Endothelial cell of umbilical vein (primary cell): ENCODE measurements around the gene FURIN. TPM values are rescaled to one million over a fixed set of nuclear protein-coding genes. Genes with fewer than 3 reads are reported as not detected.

Experiments used
- BruUV-seq: library from RNA; stranded (reverse); fragments of 400-500 nt; replicated peaks from 2 replicates; lab custom pipeline; 2021; lab: Mats Ljungman, UMichigan
- CTCF ChIA-PET: fragments of 300-600, 350-600 bp; sonication (Branson Sonifier 250); formaldehyde crosslinking; loops from one replicate; lab custom pipeline; 2021; ENCODE audit warnings: antibody characterized with exemption, inconsistent platforms; lab: Charles Lee
- POLR2A ChIA-PET: fragments of 300-600, 350-600 bp; sonication (Branson Sonifier 250); formaldehyde crosslinking; loops from one replicate; lab custom pipeline; 2021; ENCODE audit warnings: antibody characterized with exemption, inconsistent platforms; lab: Charles Lee
- DNase-seq: peaks from one replicate; pipeline ENCODE4 v3.0.0-alpha.2; 2011; ENCODE audit warnings: low read depth, low spot score
- FAIRE-seq: peaks from 2 replicates; lab custom pipeline; 2011; peaks lifted over from hg19 to GRCh38; lab: Jason Lieb, UNC
- H2AFZ ChIP-seq: 2 replicates; pipeline ENCODE4 v1.6.0; 2012; ENCODE audit warnings: low read depth, low read length, control low read depth, inconsistent platforms
- H3K27ac ChIP-seq: 2 replicates; pipeline ENCODE4 v1.5.1; 2011; ENCODE audit warnings: low read depth, mild to moderate bottlenecking, control low read depth, low read length, moderate library complexity; ENCODE audit not compliant: insufficient read depth
- H3K27me3 ChIP-seq, 2 experiments: 2 replicates each; pipeline versions ENCODE4 v1.6.0 to v1.6.1; 2011; ENCODE audit warnings: low read length in 2 of 2, mixed read lengths in 1 of 2; ENCODE audit not compliant: control insufficient read depth in 2 of 2, insufficient read depth in 2 of 2
- H3K36me3 ChIP-seq, 2 experiments: 2 replicates in 1 of 2; 3 replicates in 1 of 2; pipeline ENCODE4 v1.5.1; 2011; ENCODE audit warnings: low read length in 2 of 2, mild to moderate bottlenecking in 1 of 2, moderate library complexity in 1 of 2; ENCODE audit not compliant: control insufficient read depth in 2 of 2, insufficient read depth in 2 of 2; ENCODE audit errors: extremely low read depth in 1 of 2
- H3K4me1 ChIP-seq: 3 replicates; pipeline ENCODE4 v1.5.1; 2011; ENCODE audit warnings: mild to moderate bottlenecking, low read length; ENCODE audit not compliant: control insufficient read depth, insufficient read depth; ENCODE audit errors: extremely low read depth
- H3K4me2 ChIP-seq: 2 replicates; pipeline ENCODE4 v1.6.1; 2011; ENCODE audit warnings: low read length, control low read depth, mixed read lengths; ENCODE audit not compliant: insufficient read depth
- H3K4me3 ChIP-seq, 3 experiments: fragments of 200-600 bp in 1 of 3; sonication (generic), shearing (Covaris generic) in 1 of 3; replicated peaks in 1 of 3; 2 replicates each; pipeline ENCODE4 v1.5.1; 2011 to 2016; ENCODE audit warnings: control low read depth in 3 of 3, low read length in 3 of 3, mild to moderate bottlenecking in 2 of 3, inconsistent platforms in 1 of 3, low read depth in 1 of 3, moderate library complexity in 1 of 3; ENCODE audit not compliant: insufficient read depth in 1 of 3
- H3K79me2 ChIP-seq: 2 replicates; pipeline ENCODE4 v1.6.0; 2012; ENCODE audit warnings: low read length, inconsistent platforms; ENCODE audit not compliant: control insufficient read depth, insufficient read depth
- H3K9ac ChIP-seq: replicated peaks from 2 replicates; pipeline ENCODE3; 2011; ENCODE audit warnings: low read length, control low read depth; ENCODE audit not compliant: insufficient read depth; ENCODE audit errors: extremely low read depth
- H3K9me1 ChIP-seq: replicated peaks from 3 replicates; pipeline ENCODE4 v1.6.0; 2011; ENCODE audit warnings: mild to moderate bottlenecking, low read length; ENCODE audit not compliant: control insufficient read depth, insufficient read depth; ENCODE audit errors: extremely low read depth
- H3K9me3 ChIP-seq: replicated peaks from 2 replicates; pipeline ENCODE4 v1.5.1; 2012; ENCODE audit warnings: low read length, inconsistent platforms; ENCODE audit not compliant: control insufficient read depth, insufficient read depth
- H4K20me1 ChIP-seq: replicated peaks from 2 replicates; pipeline ENCODE3; 2011; ENCODE audit warnings: mild to moderate bottlenecking, low read length; ENCODE audit not compliant: control insufficient read depth, insufficient read depth; ENCODE audit errors: extremely low read depth
- CTCF ChIP-seq, 2 donors: IDR thresholded peaks; 1 replicate in 1 of 2; 2 replicates in 1 of 2; pipeline ENCODE4 v1.5.1; 2011; ENCODE audit warnings: low read length in 2 of 2, mild to moderate bottlenecking in 2 of 2, moderate library complexity in 2 of 2, control low read depth in 1 of 2, inconsistent platforms in 1 of 2, low read depth in 1 of 2; ENCODE audit not compliant: insufficient read depth in 1 of 2; ENCODE audit errors: extremely low read depth in 1 of 2
- EZH2 ChIP-seq: IDR thresholded peaks from 2 replicates; pipeline ENCODE4 v1.6.1; 2012; ENCODE audit warnings: borderline replicate concordance, low read depth, mild to moderate bottlenecking, moderate library complexity, low read length, inconsistent platforms; ENCODE audit not compliant: severe bottlenecking
- FOS ChIP-seq: IDR thresholded peaks from 2 replicates; pipeline ENCODE4 v1.6.1; 2011; ENCODE audit warnings: mild to moderate bottlenecking, low read length, moderate library complexity, borderline replicate concordance; ENCODE audit not compliant: insufficient read depth
- GATA2 ChIP-seq: IDR thresholded peaks from 2 replicates; pipeline ENCODE4 v1.7.0; 2011; ENCODE audit warnings: low read depth, mild to moderate bottlenecking, moderate library complexity, mixed read lengths, low read length; ENCODE audit not compliant: insufficient read length, insufficient read depth
- JUN ChIP-seq: IDR thresholded peaks from 2 replicates; pipeline ENCODE4 v1.6.1; 2011; ENCODE audit warnings: borderline replicate concordance, low read depth; ENCODE audit not compliant: insufficient read length, insufficient read depth
- MAX ChIP-seq: IDR thresholded peaks from 2 replicates; pipeline ENCODE4 v1.6.1; 2011; ENCODE audit not compliant: insufficient read depth, insufficient read length
- MYC ChIP-seq: IDR thresholded peaks from one replicate; pipeline ENCODE4 v1.6.1; 2011; ENCODE audit warnings: mild to moderate bottlenecking, low read depth, low read length
- POLR2A ChIP-seq: IDR thresholded peaks from 2 replicates; pipeline ENCODE4 v1.6.1; 2012; ENCODE audit warnings: low read depth, mild to moderate bottlenecking, control low read depth, low read length
- POLR2AphosphoS5 ChIP-seq: IDR thresholded peaks from 2 replicates; pipeline ENCODE4 v1.6.1; 2012; ENCODE audit warnings: low read depth, mild to moderate bottlenecking, control low read depth, low read length, moderate library complexity; ENCODE audit not compliant: insufficient read depth
- dilution Hi-C: fragments of 300-500 bp; cut with MboI; formaldehyde crosslinking; loops from one replicate; pipeline ENCODE4 v1.15.0; 2019; ENCODE audit warnings: low sequenced_read_pairs; ENCODE audit not compliant: extremely low pct_ligation_motif_present
- intact Hi-C: fragments of 100-400 bp; cut with micrococcal nuclease; formaldehyde crosslinking; loops from one replicate; pipeline ENCODE4 v1.10.0; 2022
- polyA plus RNA-seq, 4 experiments: library from polyadenylated mRNA; depleted of rRNA in 3 of 4; stranded (reverse) in 3 of 4; unstranded in 1 of 4; fragments of >200 nt; gene quantifications; 2 replicates each; pipeline versions ENCODE4 v1.2.1 to v1.2.3, GENCODE V29; 2011 to 2012; ENCODE audit warnings: missing spikeins in 1 of 4
- total RNA-seq: library from RNA; stranded (reverse); gene quantifications from 2 replicates; pipeline ENCODE4 v1.2.3, GENCODE V29; 2021

Gene FURIN
- total and polyA plus RNA-seq, 2 donors (not counting 3 experiments of a cell fraction or from before 2014, with no cell fraction given): 77.4 to 131 TPM

- no peak overlapping the region for H3K27ac ChIP-seq
- BruUV-seq: no TSS peak
- H3K4me1 ChIP-seq: no peaks in the 10 kb centered on the region
- no peak overlapping the region for H3K9ac ChIP-seq
- H3K9me1 ChIP-seq: no peaks in the 10 kb centered on the region
- no peaks in the 10 kb centered on the region for H3K79me2 ChIP-seq
- ChIA-PET POLR2A (no interaction called here), CTCF (no interaction called here)
- intact Hi-C loops: no loop called here
- no peak overlapping the region for H3K4me3 ChIP-seq
- DNase-seq: no peak
- peaks cover 5 to 67% of the 10 kb centered on the region in 2 experiments for H3K36me3 ChIP-seq
- H2AFZ ChIP-seq: no peak overlapping the region
- FAIRE-seq: no peak
- no peaks in the 10 kb centered on the region for H3K27me3 ChIP-seq
- TF ChIP-seq POLR2AphosphoS5 (no peak), GATA2 (no peak), MAX (no peak), JUN (no peak), MYC (no peak), EZH2 (no peak), POLR2A (no peak), CTCF (IDR thresholded peaks at IDR 0.05; ENCODE audit: extremely low read depth in 1 of 2, insufficient read depth in 1 of 2, low read depth in 1 of 2, low read length in 2 of 2) (no peak), FOS (no peak)
- no peaks in the 10 kb centered on the region for H3K9me3 ChIP-seq
- dilution Hi-C loops: no loop called here
- H3K4me2 ChIP-seq: no peak overlapping the region
- no peaks in the 10 kb centered on the region for H4K20me1 ChIP-seq
Measured at GRCh38 chr15:90915808-90916440, 47.5 kb downstream of the FURIN start.
